Activated CD4-positive, alpha-beta T cell treated with anti-CD3 and anti-CD28 coated beads for 1 hour (primary cell): ENCODE measurements around the gene C2orf66.

Experiments used
- DNase-seq: peaks from one replicate; pipeline ENCODE4 v3.0.0-alpha.2; 2020

C2orf66 gene

DNA sequence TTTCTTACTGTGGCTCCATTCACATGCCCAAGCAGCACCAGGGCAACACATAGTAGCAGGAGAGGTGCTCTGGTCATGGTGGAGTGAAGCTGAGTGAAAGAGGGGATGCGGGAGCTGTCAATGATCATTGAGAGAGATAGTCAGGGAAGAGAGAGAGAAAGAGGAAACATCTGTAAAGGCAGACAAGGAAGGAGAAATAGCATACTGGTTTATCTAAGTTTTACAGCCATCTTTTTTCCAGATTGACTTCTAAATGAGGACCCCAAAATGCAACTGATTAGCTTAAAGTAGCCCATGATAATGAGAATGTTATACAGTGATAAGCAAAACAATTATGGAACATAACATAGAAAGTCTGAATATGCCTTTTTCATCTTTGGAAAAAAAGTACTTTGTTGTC is at the start of gene C2orf66:
Gene C2orf66 (minus strand): TSS at position 96 of the 400 bp plus-strand sequence. CDS start 19 bp downstream, at position 77.
- DNase-seq, result no peak

DNA sequence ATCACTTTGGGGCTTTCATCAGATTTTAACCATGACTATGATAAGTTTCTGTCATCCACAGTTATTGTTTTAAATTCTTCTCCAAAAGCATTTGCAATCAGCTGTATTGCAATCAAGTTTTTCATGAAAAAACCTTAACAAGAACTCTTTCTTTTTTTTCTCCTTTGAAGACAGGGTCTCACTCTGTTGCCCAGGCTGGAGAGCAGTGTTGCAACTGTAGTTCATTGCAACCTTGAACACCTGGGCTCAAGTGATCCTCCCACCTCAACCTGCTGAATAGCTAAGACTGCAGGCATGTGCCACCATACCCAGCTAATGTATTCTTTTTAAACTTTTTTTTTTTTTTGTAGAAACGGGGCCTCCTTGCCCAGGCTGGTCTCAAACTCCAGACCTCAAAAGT is 45.5 kb upstream of the C2orf66 start:
- DNase-seq, result no peak

DNA sequence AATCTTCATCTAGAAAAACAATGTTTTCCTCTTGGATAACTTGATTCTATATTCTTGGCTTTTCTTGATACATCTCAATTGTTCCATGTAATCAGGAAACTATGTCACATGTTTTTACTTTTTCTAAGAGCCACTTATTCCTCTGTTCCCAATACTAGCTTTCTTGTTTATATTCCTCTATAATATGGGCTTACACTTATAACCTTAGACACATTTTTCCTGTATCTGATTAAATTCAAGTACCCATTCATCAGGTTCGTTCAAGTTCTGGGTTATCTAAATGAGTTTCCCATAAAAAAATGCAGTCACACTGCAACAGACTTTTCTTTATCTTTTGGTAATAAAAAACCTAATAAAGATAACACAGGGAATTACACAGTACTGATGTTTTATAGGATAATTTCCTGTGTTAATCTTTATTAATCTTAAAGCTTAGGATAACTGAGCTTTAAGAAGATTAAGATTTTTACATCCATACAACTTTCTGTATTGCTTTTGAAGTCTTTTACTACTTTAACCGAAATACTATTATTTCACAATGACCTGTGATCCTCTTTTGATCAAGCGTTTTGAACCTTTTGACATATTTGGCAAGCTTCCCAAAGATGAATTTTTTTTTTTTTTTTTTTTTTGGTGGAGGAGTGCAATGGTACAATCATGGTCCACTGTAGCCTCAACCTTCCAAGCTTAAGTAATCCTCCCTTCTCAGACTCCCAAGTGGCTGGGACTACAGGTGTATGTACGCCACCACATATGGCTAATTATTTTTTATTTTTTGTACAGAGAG is 44.3 kb upstream of the C2orf66 start:
- DNase-seq, result no peak

DNA sequence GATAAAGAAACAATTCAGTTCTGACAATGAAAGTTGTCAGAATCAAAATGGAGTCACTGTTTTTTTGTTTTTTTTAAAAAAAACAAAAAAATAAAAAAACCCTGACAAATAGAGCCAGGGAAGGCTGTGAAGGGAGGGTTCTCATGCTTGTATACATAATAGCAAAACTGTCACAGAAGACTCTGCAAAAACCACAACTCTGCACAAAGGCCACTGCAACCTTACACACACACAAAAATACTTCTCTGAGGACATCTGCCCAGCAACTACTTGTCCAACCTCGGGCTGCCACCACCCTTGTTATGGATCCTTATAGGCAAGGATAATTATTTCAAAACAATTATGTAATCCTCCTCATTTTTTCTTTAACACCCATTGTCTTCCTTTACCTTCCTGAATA is 41.9 kb upstream of the C2orf66 start:
- DNase-seq, result no peak

DNA sequence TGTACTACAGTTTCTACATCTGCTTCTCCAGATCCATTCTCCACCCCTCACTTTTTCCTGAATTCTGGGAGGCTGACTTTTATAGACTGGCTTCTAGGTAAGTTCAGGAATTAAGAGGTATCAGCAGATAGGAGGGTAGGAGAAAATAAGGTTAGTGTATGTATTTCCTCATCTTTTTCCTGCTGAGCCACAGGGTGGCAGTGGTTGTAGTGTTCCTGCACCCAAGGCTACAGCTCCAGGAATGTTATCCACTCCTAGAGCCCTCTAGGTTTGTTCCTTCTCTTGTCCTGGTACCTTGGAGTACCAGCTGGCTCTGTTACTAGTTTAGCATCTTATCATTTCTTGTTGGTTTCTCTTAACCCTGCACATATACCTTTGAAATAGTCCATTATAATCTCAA is 40.7 kb upstream of the C2orf66 start:
- DNase-seq, result no peak

DNA sequence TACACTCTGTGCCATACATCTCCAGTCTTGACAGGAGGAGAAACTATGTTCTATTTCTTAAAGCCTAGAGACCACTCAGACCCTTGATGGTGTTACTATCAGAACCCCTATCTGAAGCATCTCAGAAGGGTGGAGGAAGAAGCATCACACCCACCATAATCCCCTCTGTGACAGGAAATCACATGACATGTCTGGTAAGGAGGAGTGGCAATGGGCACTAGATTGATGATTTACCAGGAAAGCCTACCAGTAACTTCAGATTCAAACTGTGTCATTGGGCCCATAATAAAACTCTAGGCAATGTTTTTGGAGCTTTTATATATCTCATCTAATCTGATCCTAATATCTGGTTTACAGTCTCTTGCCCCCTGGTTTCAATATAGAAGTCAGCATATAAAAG is 37.1 kb upstream of the C2orf66 start:
- DNase-seq, result no peak

DNA sequence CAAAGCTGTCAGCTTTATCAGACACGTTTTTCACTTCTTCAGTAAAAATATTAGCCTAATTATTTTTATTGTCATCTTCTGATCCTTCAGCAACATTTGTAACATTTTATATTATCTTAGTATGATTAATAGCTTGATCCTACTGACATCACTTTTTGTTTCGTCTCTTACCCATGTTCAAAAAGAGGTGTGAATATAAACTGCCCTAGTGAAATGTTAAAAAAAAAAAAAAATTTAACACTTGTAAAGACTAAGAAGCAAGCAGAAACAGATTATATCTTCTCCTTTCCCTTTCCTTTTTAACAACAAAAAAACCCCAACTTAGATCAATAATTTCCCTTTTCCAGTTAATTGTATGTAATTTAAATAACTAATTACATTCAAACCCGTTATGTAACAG is 36.2 kb upstream of the C2orf66 start:
- no peak for DNase-seq

DNA sequence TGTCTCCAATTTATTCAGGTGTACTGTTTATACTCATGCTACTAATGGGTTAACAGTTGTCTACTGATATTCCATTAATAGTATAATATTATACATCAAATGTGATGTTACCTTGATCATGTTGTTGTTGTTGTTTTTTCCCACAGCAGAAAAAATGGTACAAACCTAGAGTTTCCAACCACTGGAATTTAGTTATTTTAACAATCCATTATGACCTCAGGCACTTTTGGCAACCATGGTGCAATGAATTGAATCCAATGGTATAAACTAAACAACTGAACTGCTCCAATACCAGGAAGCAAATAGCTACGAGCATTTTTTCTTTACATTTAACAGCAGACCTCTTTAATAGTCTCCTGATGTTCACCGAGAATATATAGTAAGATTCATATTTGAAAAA is 31.0 kb upstream of the C2orf66 start:
- DNase-seq, result no peak

DNA sequence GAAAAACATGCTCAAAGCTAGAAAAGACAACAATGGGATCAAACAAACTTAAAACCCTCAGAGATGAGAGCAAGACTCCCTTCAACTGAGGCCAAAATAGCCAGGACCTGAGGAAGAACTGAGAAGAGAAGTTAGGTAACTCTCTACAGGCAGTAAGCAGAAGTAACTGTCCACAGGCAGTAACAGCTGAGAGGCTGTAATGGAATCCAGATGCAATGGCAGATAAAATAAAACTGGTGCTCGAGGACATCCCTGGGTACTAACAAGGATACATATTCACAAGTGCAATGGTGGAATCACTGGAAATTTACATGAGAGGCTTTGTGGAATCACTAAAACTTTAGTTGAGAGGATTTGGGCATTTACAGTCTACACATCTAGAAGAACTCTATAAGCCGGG is 30.4 kb upstream of the C2orf66 start:
- no peak for DNase-seq

DNA sequence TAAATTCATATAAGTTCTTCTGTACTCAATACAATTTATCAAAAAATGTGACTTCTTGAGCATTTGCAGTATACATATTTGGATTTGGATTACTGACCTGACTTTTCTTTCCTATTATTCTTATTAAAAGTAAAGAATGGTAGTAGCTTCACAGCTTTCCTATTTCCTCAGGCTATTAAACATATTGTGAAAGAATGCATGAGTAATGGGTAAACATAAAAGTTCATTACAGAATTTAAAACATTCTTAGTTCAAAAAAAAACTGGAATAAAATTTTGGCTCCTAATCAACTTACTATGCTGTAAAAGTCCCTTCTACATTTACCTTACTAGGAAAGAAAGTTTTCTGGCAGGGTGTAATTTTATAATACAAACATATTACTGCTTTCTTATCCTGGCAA is 27.3 kb upstream of the C2orf66 start:
- no peak for DNase-seq

DNA sequence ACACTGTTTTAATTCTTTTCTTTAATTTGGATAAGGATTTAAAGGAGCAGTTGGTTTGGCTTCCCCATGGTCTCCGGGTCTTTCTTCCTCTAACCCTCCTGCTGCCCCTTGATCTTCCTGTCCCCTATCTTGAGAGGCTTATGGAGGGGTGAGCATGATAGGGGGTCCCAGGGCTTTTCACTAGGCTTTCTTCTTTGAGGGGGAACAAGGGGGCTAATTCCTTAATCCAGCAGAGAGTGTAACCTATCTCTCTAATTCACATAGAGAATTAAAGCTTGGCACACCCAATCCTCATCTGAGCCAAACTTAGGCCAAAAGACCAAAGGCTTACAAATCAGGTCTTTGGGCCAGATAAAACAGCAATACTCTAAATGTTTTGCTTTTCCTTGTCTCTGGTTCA is 21.5 kb upstream of the C2orf66 start:
- no peak for DNase-seq

DNA sequence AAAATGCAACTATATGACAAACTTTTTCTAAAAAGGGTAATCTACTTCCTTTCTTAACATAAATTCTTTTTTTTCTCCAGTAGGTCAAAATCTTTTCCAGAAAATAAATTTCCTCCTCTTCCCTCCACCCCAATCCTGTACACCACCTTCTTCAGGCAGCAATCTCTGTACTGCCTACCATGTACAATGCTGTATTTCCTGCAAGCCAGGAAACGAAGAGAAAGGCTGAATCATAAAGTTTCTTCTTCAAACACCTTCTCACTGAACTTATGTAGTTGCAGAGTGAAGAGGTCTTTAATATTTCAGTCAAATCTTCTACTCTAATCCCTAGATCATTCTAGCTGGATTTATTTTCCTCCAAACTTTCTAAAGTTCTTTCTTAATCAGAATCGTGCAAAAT is 18.2 kb upstream of the C2orf66 start:
- no peak for DNase-seq

DNA sequence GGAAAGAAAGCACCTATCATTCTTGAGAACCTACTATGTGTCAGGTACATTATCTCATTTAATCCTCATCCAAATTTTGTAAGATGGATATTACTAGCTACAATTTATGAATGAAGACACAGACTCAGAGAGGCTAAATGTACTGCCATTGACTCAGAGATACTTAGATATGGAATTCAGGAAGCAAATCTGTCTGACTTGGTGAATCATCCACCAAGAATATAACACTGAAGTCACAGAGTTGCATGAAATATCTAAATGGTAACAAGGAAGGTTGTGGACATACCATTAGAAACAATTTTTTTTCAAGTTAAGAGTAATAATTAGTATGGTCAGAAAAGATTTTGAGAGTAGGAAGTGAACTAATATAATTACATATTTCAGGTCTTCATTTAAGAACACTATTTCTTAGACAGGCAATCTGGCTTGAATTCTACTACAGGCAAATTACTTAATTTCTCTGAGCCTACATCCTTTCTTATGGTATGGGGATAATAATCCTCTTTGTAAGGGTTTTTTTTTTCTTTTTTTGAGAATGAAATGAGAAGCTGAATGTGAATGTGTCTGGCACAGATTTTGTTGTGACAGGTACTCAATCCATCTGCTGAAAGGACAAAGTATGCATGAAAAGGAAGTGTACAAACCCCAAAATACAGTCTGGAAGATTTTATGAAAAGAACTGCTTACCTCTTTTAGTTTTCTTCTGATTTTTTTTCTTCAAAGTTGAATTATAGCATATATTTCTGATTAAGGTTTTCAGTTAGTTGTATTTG is 14.8 kb upstream of the C2orf66 start:
- no peak for DNase-seq

DNA sequence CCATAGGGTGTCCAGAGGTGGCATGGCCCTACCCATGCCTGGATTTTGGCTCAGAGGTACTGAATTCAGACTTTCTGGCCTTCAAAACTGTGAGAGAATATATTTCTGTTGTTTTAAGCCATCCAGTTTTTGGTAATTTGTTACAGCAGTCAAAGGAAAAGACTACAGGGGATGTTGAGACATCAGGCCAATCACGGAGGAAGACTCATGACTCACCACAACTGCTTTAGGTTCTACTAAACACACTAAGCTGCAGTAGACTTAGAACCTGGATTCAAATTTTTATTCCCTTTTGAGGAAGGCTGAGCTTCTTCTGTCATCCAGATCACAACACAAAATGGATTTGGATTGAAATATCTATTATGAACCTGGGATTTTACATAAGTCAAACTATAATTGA is 12.0 kb upstream of the C2orf66 start:
- DNase-seq, result no peak

DNA sequence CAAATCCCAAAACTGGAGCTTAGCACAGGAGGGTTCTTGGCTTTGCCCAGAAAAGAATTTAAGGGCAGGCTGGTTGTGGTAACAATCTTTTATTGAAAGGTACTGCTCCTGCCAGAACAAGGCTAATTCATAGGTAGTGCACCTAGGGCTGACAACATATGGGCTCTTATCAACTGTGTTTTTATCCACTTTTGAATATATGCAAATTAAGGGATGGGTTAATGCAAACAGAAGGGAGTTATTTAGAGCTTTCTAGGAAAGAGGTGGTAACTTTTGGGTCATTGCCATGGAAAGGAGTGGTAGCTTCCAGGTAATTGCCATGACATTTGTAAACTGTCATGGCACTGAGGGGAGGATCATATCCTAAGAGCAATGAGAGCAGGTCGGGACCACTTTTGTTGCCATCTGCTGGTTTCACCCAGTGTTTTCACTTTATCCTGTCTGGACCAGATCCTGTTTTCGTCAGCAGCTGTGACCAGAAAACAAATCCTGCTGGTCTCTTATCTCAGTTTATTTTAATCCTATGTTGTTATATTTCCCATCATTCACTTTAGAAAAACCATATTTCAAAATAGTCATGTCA is 981 bp downstream of the C2orf66 start:
- no peak for DNase-seq

DNA sequence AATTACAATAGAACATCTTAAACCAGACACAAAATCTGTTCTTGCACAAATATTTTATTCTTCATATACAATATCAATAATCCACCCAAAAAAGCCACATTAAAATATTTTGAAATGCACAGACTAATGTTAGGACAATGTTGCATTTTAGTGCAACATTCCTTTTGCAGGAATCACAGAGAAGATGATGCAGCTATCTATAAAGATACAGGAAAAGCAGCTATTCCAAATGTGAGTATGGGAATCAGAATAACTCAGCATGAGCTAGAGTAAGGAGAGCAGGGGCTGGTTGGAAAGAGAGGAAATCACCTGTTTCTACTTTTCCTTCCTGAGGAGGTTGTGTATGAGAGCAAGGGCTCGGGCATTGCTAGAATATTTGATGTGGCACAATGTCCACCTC is 4.8 kb downstream of the C2orf66 start:
- no peak for DNase-seq

DNA sequence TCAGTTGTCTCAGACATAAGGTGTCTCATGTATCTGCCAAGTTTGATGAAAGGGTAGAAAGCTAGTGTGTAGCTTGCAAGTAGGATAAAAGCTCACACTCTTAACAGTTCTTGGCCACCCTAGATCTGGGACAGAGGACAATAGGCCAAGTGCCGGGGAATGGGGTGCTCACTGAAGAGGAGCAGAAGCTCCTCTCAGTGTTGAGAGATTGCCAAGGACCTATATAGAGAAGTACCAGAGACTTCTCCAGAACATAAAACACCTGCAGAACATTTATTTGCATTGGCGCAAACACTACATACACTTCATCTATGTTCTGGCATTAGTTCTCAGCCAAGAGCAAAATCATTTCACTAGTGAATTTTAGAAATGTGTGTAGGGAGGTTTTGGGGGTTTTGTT is 6.8 kb downstream of the C2orf66 start:
- DNase-seq, result no peak

DNA sequence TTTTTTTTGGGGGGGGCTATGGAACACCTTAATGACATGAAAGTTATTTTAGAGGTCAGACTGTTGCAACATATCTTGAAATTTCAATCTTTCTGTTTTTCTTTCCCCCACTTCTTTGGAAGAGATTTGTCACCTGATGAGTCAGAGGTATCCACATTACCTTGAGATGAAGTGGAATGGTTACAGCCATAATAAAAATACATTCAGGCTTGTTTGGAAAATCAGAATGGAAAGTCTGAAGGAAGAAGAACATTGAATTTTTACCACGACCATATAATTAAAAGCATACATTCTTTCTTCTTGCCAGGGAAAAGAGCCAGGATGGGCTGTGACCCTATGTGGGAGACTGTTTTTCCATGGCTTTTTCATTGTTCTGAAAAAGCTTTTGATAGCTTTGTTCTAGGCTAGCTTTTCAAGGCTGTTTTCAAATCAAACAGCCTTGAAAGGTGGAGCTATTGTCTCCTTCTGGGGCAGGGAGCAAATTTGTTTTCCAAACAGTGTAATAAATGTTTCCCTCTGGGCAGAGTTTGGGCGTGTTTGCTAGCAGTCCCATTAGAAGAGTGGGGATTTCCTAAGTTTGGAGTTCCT is 7.4 kb downstream of the C2orf66 start:
- no peak for DNase-seq

DNA sequence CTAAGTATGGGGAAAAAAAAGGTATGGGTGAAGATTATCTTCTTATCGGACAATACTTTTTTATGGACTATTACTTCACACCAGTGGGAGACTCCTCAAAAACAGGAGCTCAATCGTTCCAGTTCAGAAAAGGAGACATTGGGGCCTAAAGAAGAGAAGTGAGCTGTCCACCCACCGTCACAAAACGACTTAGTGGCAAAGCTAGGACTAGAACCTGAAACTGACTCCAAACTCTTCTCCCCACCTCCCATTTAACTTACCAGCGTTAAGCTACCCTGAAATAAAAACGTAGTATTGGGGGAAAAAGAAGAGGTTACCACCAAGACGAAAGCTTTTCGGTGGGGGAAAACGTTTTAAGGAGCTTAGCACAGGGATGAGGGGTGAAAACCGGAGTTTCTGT is 10.2 kb downstream of the C2orf66 start:
- no peak for DNase-seq

DNA sequence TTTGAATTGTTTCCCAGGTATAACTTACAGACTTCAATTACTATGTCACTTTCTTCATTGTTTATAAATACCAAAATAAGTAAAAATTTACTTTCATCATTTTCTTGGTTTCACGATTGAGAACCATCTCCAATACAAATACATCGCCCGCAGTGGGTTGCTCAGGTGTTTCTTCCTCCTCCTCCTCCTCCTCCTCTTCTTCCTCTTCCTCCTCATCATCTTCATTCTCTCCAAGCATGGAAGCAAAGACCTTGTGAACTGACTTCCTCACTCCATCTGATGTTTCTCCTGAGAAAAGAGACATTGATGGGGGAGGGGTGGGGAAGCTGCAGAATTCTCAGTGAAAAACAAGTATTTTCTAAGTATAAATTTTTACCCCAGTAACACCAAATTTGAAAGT is 16.3 kb downstream of the C2orf66 start:
- DNase-seq, result no peak

DNA sequence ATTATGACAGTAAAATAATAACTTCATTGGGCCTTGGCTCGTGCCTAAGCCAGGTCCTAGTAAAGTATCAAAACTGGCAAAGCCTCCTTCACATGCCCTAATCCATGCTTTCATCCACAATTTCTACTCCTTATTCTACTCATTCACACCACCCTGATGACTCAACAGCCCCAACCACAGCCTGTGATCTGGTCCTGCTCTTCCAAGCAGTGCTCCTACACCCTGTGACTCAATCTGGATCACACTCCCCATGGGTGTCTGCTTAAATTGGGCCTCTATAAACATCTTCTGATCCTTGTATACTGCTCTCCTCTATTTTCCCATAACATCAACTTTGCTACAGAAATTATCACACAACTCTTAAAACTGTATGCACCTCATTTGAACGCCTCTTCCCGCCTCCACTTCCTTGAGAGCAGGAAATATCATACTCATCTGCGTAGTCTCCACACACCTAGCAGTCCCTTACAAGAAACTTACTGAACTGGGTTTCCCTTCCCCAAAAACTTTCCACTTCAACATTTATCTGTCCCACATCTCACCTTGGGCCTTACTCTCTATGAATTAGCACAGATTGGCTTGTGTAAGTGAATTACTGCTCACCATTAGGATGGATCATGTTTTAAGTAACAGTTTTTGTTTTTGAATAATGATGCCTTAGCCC is 25.6 kb downstream of the C2orf66 start:
- DNase-seq, result no peak

DNA sequence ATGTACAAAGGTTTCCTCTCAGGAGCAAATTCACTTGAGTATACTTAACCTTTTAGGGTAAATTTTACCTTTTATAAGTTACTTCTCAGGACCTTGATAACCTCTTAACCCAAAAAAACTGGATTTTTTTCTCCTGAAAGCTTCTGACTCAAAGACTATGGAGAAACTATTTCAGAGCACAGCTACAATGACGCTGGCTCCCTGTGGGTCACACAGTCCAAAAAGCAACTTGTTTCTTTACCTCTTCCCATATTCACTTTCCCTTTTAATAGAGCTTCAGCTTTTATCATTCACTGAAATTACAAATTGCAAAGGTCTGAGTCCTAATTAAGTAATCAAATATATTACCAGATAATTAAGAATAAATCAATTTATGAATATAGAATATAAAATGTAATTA is 42.1 kb downstream of the C2orf66 start:
- no peak for DNase-seq

DNA sequence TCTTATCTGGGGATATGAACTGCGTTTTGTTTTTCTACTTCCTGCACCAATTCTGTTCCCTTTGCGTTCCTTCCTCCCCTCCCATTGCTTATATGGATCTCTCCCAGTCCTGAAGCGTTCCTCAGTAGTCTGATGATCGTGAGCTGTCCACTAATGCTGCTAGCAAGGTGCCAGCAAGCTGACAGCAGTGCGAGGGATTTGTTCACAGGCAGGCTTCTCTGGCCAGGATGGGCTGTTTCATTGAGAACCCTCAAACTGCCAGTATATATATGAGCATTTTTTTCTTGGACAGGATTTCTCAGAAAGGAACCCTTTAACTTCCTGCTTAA is 49.8 kb downstream of the C2orf66 start:
- no peak for DNase-seq
